Hematopoietic multipotent progenitor cell (in vitro differentiated cells): ENCODE measurements around the gene DCHS2. TPM values are rescaled to one million over a fixed set of nuclear protein-coding genes. Genes with fewer than 3 reads are reported as not detected.
A peak's percentile ranks its signal among the peaks of the same experiment; 100 is the strongest.

ENCODE experiments used
- DNase-seq, 3 donors: peaks; one replicate each; pipeline ENCODE4 v3.0.0-alpha.2; 2011 to 2015; ENCODE audit warnings: low read depth in 2 of 3, low spot score in 2 of 3
- total RNA-seq: library from RNA; depleted of rRNA; stranded (reverse); fragments of >200 nt; gene quantifications from one replicate; pipeline ENCODE4 v1.2.3, GENCODE V29; 2012

The DCHS2 gene
- total RNA-seq, 1 donor, result under 0.01 TPM

DNA sequence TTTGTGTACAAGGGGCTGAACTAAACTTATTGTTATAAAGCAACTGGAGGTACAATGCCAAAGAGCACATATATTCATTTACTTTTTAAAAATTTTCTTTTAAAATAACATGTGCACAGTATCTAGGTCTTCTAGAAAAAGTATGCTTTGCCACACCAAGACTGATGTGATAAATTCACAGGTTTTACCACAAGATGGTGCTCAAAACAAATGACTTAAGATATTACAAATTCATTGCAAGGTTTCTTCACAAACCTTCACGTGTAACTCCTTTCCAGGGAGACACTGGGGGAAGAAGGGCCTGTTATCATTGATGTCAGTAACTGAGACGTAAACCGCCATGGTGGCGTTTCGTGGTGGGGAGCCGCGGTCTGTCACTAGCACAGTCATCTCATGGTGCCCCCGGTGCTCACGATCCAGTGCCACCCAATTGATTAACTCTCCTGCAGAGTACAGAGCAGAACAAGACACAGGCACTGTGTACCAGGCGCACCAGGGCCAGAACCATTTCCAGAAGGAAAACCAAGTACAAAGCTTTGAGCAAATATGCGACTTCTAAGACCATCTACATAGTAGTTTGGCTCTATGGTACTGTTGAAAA, 162.2 kb downstream of the DCHS2 start:
- DNase-seq, result peak in 1 of 3 donors; percentile 47

DNA sequence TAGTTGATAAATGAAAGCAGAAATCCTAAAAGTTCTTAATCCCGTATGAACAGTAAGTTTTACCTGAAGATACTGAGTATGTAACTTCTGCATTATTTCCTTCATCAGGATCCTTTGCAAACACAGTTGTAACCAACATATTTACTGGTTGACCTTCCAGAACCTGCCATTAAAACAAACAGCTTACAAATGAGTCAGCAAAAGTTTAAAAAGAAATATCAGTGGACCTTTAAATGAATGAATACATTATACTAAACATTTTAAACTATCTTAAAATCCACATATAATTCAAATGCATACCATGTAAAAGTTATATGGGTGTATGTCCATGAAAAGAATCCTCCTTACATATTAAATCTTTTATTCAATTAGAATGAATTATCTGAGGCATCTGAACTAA, 163.6 kb downstream of the DCHS2 start:
- DNase-seq, result no peak

DNA sequence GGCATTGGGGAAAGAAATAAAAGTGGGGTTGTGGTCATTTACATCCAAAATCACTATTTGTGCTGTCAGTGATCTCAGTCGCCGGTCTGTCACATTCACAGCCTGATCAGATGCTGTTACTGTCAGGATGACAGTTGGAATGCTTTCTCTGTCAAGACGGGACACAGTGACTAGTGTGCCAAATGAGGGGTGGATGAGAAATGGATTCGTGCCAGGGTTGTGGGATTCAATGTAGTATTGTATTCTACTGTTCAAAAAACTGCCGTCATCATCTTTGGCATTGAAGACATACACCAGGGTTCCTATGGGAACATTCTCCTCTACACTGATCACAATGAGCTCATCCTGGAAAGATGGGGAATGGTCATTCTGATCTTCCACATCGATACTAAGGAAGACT, 171.1 kb downstream of the DCHS2 start:
- DNase-seq, result no peak

DNA sequence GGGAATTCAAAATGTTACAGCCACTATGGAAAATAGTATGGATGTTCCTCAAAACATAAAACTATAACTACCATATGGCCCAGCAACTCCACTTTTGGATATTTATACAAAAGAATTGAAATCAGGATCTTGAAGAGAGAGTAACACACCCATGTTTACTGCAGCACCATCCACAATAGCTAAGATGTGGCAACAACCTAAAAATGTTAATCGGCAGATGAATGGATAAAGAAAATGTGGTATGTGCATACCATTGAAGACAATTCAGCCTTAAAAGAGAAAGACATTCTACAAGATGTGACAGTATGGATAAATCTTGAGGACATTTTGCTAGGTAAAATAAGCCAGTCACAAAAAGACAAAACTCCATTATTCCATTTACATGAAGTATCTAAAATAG, 171.9 kb downstream of the DCHS2 start:
- no peak for DNase-seq

DNA sequence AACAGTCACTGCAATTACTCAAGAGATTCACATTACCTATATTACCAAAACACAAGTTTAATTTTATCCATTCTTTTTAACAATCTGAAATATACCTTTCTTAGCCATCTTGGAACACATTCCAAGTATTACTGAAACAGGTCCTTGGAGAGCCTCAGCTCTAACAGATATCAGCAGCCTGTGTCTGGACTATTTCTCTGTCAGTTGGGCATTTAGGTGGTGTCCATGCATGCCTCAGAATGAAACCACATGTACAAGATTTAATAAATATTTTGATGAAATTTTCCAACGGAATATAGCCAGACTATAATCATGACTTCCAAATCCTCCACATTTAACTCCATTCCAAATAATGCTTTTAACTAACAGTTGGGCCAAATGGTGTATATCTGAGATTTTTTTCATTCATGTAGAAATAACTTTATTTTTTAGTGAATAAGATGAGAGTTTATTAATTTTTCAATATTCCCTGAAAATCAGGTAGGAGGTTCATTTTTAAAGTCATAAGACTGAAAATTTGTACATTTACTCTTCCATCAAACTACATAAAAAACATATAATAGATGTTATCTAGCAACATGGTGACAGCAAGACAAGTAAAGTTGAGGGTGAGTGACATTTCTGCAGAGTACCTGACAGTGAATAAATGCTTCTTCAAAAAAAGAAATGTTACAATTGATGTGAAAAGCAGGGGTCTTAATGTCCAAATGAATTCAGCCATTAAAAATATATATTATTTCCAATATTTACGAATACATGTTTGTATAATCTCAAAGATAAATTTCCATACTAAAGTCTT, 174.2 kb downstream of the DCHS2 start:
- no peak for DNase-seq

DNA sequence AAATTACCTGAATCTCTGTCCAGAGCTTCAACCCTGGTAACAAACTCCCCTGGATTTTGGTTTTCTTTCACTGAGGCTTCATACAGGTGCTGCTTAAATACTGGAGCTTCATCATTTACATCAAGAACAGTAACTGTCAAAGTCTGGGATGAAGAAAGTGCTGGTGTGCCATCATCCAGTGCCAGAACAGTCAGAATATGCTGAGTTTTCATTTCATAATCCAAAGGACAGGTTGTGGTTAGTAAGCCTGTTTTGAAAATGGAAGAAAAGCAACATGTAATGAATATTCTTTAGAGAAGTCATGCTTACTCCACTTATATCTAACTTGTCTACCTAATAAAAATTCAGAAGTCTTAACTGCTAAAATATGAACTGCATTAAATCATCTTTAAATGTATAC, 175.9 kb downstream of the DCHS2 start:
- DNase-seq, result no peak

DNA sequence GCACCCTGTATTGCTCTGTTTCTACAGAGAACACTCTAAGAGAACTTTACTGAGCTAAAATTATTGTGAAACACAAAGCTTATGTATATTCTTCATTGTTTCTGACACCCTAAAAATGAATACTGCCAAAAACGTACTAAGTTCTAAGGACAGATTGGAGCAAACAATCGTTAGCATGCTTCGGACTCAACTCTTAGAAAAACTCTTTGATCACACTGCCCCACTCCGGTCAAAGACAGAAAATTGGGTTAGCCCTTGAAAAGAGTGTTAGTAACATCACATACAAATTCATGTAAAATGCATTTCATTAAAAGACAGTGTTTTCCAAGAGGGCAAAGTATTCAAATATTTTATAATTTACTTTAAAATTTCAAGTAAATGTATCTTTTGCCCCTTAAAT, 177.4 kb downstream of the DCHS2 start:
- DNase-seq, result peak in 1 of 3 donors; percentile 8

DNA sequence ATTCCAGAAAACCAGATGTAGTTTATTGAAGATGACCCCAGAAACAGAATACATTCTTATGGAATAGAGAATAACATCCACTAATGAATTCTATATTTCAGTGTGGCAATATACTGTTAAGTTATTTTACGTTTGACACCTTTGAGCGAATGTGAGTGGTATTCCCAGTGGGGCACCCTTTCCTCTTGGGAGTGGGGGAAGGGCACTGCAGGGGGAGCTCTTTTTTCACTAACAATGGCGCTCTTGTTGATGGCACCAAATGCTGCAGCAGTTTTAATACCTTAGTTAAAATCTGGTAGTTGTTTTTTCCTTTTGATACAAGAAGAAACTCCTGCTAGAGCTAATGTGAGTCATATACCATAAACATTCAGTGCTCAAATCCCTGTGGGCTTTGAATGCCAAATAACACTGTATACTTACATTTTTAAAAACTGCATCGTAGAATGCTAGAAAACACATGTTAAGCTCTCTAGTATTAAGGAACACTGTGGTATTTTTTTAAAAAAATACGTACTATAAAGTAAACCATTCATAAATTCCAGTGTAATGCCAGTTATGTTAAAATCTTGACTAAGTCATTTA, 178.5 kb downstream of the DCHS2 start:
- DNase-seq, result no peak

DNA sequence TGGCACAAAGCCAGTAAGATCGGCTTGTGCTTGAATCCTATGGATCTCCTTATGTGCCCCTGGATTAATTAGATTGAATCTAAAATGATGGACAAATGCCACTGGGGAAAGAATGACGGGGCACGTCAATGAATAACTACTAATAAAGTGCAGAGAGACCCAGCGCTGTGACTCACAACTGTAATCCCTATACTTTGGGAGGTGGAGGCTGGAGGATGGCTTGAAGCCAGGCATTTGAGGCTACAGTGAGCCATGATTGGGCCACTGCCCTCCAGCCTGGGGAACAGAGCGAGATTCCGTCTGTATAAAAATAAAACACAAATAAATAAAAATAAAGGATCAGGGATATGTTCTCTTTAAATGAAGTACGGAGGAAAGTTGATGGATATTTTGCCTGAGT, 179.4 kb downstream of the DCHS2 start:
- no peak for DNase-seq

DNA sequence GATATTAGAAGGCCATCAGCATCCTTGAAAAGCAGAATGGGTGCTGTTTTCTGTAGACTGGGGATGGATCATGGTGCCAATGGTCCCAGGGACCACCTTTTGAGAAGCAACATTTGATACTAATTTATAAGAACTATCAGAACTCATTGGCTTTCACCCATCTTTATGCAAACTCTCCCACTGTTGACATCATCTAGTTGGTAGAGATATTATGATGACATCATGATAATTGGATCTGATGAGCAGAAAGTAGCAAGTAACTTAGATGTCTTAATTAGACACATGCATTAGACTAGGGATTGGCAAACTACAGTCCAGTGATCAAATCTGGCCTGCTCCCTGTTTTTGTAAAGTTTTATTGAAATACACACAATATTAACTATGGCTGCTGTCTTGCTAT, 181.0 kb downstream of the DCHS2 start:
- DNase-seq, result no peak

DNA sequence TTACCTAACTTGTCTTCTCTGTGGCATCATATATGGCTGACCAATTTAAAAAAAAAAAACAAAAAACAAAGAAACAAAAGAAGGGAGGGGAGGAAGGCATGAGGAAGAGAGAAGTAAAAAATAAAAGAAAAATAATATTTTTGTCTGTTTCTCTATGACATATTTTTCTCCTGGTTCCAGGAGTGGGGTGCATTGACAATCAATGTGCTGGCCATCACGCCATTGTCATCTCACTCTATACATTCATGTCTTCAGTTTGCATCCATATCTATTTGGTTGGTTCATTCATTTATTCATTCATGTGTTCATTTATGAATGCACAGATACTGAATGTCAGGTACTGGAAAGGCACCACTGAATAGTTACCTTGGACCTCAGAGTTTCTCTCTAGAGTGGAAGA, 183.4 kb downstream of the DCHS2 start:
- no peak for DNase-seq

DNA sequence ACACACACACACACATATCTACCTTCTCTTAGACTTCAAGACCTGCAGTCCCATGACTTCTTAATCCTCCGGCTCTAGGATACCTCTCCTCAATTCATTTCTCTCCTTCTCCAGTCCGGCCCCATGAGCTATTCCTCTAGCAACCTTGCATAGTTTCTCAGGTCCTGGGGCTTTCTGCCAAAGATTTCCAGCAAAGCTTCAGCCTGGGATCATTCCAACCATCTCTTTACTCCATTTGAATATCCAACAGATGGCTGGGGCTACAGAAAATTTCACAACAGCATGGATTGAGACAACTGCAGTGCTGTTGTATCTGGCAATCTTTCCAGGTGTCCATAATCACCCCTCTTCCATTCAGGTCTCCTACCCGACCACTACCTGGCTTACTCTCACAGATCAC, 184.1 kb downstream of the DCHS2 start:
- no peak for DNase-seq

DNA sequence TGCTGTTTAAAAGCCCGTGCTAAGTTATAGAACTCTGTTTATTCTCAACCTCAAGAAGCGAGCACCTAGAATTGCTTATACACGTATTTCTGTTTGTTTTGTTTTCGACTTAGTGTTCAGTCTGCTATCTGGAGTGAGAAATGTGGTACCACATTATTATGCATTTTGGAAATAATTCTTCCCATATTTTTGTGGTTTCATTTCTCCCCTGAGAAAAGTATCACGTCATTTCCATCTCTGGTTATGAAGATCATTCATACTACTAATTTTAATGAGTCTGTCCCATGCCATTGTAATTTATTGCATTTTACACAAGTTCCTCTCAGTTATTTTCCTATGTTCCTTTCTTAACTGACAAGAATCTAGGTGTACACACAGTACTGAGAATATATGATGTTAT, 186.0 kb downstream of the DCHS2 start:
- no peak for DNase-seq

DNA sequence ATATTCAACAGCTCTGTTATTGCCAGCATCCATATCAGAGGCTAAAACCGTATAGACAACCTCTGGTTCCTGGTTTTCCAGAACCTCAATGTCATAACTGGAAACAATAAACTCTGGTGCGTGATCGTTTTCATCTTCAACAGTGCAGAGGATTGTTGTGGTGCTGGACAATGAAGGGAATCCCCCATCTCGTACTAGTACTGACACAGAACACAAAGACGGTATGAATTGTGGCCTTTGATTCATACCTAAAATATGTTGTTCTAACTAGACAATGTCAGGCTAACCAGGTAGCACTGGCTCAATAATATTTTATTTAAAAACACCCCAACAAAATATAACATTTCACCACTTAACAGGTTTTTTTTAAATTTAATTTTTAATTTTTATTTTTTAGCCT, 186.9 kb downstream of the DCHS2 start:
- DNase-seq, result no peak

DNA sequence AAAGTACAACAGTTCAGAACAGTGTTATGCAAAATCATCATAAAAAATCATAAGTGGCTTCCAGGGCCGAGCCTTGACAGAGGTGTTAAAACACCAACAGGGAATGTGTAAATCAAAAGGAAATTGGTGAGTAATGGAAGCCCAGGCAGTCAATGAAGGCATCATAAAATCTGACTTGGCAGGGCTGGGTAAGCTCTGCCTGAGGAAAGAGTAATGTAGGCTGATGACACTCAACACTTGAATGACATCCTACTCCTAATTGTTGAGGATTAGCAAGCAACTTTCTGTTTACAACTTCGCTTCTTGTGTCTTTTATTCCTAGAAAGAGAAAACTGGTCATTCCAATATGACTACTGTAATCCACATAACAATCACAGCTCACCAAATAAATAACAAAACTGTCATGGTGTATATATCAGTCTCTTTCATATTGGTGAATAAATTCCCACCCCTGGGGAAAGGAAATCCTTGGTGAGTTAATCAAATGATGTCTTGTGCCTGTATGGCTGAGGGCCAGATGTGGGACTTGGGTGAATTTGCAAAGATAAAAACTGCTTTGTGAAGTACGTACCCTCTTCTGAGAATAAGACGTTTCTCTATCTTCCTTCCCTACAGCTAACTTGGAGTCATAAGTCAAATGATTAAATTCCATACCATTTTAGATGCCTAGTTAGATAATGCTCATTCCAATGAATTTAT, 196.8 kb downstream of the DCHS2 start:
- DNase-seq, result no peak

DNA sequence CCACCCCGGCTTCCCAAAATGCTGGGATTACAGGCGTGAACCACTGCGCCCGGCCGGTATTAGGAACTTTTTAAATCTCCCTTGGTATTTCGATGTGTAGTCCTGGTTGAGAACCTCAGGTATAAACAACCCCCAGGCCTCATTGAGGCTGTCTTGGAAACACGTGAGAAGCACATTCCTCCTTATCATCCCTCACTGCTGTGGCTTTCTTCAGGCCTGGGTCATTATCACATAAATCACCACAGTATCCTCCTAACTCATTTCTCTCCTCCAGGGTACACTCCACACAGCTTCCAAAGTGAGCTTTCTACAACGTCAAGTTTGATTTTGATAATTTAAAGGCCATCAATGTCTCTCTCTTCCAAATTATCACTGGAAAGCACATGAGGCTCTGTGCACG, 198.2 kb downstream of the DCHS2 start:
- no peak for DNase-seq

DNA sequence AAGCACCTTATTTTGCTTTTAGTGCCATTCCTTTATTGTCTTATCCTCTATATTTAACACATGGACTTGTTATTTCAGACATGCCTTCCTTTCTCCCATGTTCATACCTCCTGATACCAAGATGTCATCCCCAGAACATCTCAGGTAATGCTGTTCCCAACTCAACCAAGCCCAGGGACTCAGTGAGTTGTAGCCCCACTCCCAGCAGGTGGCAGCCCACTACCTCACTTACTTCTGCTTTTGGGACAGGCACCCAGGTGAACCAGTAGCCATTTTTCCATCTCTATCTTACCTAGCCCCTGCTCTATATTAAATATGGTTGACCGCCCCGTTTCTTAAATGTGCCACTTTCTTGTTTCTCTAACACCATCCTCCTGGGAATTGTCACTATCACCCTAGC, 199.0 kb downstream of the DCHS2 start:
- DNase-seq, result no peak

DNA sequence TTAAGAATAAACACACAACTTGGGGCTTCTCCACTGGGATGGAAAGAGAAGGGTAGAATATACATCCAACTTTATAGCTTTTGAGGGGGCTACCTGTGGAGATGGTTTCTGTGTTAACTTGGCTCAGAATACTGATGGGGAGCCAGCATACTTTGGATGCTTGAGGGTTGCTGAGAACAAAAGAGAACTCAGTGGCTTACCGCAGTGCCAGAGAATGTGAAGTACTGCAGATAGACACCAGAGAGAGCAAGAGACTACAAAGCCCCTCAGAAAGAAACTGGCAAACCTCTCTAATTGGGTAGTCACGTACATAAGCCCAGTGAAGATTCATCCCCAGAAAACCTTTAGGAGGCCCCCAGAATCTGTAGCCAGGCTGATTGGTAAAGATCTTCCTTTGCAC, 214.4 kb downstream of the DCHS2 start:
- DNase-seq, result no peak

DNA sequence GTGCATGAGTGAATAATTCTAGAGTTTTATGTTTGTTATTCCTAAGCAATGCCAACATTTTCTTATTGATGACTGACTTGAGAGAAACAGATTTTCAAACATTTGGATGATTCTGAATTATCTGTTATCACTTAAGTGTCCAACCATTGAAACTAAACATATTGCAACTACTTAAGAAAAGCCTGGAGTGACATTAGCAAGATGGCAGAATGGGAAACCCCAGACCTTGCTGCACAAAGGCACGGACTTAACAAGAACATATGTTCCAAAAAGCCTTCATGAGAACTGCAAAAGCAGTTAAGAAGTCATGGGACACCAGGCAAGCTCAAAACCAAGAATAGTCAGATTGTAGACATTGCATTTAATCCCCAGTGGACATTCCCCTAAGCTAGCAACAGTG, 215.1 kb downstream of the DCHS2 start:
- DNase-seq, result no peak

DNA sequence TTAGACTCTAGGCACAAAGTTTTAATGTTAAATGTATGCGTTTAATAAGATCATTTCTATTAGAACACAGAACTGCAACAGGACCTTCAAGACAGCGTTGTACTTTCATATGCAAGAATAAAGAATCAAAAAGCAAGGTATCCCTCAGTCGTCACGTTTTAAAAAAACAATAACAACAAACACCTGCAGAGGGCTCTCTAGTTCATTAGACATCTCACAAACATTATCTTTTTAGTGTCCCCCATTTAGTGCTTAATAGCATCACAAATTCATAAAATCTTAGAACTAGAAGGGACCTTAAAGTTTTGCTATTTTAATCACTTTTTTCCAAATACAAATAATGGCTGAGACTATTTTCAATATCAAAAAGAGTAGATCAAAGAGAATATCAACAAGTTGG, 236.6 kb downstream of the DCHS2 start:
- no peak for DNase-seq

DNA sequence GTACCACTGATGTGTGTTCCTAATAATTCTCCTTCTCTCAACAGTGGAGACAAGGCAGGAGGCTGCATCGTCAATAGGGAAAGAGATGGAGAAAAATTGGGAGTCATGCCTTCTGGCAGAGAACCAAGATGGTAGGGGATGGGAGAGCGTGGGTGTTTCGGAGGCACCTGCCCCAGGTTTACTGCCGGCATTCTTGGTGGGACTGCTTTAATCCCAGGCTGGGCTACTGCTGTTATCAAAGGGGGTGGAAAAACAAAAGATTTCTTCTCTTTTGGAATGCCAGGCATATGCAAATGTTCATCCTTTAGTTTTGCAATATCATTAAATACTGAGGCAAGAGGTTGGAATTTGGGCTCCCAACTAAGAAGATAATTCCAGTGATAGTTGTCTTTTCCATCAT, 257.0 kb downstream of the DCHS2 start:
- DNase-seq, result no peak
